Measurements from ENCODE around the gene LGALS13.

Gene LGALS13

GRCh38 chr19:39602224-39602623, at the start of gene LGALS13:
Gene LGALS13, plus strand, starts transcription at chr19:39602524. Its CDS starts 45 bp downstream, at chr19:39602569.
- DNase-seq (ENCODE audit: low read depth), result no peak

- no peak for DNase-seq (ENCODE audit: low read depth)
Observed at GRCh38 chr19:39553082-39553652, 49.2 kb upstream of the LGALS13 start.

- DNase-seq (ENCODE audit: low read depth), result no peak
Observed at GRCh38 chr19:39554701-39555311, 47.5 kb upstream of the LGALS13 start.

- DNase-seq (ENCODE audit: low read depth), result no peak
Observed at GRCh38 chr19:39555883-39556282, 46.4 kb upstream of the LGALS13 start.

- DNase-seq (ENCODE audit: low read depth), result no peak
Observed at GRCh38 chr19:39557811-39558623, 44.3 kb upstream of the LGALS13 start.

GRCh38 chr19:39558624-39559117, 43.7 kb upstream of the LGALS13 start:
- no peak for DNase-seq (ENCODE audit: low read depth)

- DNase-seq (ENCODE audit: low read depth), result no peak
Observed at GRCh38 chr19:39563408-39563807, 38.9 kb upstream of the LGALS13 start.

GRCh38 chr19:39566064-39566463, 36.3 kb upstream of the LGALS13 start:
- no peak for DNase-seq (ENCODE audit: low read depth)

GRCh38 chr19:39568604-39569003, 33.7 kb upstream of the LGALS13 start:
- no peak for DNase-seq (ENCODE audit: low read depth)

GRCh38 chr19:39582442-39582841, 19.9 kb upstream of the LGALS13 start:
- peak; percentile 36 for DNase-seq (ENCODE audit: low read depth)

- no peak for DNase-seq (ENCODE audit: low read depth)
Observed at GRCh38 chr19:39582891-39583625, 19.3 kb upstream of the LGALS13 start.

GRCh38 chr19:39587496-39587895, 14.8 kb upstream of the LGALS13 start:
- no peak for DNase-seq (ENCODE audit: low read depth)

- DNase-seq (ENCODE audit: low read depth), result no peak
Observed at GRCh38 chr19:39588066-39588465, 14.3 kb upstream of the LGALS13 start.

GRCh38 chr19:39590265-39590664, 12.1 kb upstream of the LGALS13 start:
- no peak for DNase-seq (ENCODE audit: low read depth)

- DNase-seq (ENCODE audit: low read depth), result no peak
Observed at GRCh38 chr19:39592381-39592780, 9.9 kb upstream of the LGALS13 start.

GRCh38 chr19:39595950-39596349, 6.4 kb upstream of the LGALS13 start:
- no peak for DNase-seq (ENCODE audit: low read depth)

- no peak for DNase-seq (ENCODE audit: low read depth)
Observed at GRCh38 chr19:39596911-39597310, 5.4 kb upstream of the LGALS13 start.

- no peak for DNase-seq (ENCODE audit: low read depth)
Observed at GRCh38 chr19:39599116-39599515, 3.2 kb upstream of the LGALS13 start.

- no peak for DNase-seq (ENCODE audit: low read depth)
Observed at GRCh38 chr19:39603825-39604224, 1.5 kb downstream of the LGALS13 start.

GRCh38 chr19:39607021-39607420, 4.7 kb downstream of the LGALS13 start:
- no peak for DNase-seq (ENCODE audit: low read depth)

GRCh38 chr19:39607561-39607960, 5.2 kb downstream of the LGALS13 start:
- no peak for DNase-seq (ENCODE audit: low read depth)

- DNase-seq (ENCODE audit: low read depth), result no peak
Observed at GRCh38 chr19:39613597-39613996, 11.3 kb downstream of the LGALS13 start.
